Inferior parietal cortex (tissue), 1 donor: ENCODE data around the gene IQSEC1.

Experiments
- DNase-seq: peaks from one replicate; pipeline ENCODE4 v3.0.0-alpha.2; 2016; ENCODE audit errors: extremely low spot score

Gene IQSEC1

GRCh38 chr3:12954891-12955650 is 118.2 kb downstream of the IQSEC1 start:
- no peak for DNase-seq

- DNase-seq = no peak
These were observed 119.0 kb downstream of the IQSEC1 start for GRCh38 chr3:12954180-12954579.

GRCh38 chr3:12953201-12953995 is 119.8 kb downstream of the IQSEC1 start:
- no peak for DNase-seq

- DNase-seq = no peak
These were observed 120.7 kb downstream of the IQSEC1 start for GRCh38 chr3:12952343-12953200.

- DNase-seq = no peak
These were observed 124.1 kb downstream of the IQSEC1 start for GRCh38 chr3:12948891-12949711.

DNA sequence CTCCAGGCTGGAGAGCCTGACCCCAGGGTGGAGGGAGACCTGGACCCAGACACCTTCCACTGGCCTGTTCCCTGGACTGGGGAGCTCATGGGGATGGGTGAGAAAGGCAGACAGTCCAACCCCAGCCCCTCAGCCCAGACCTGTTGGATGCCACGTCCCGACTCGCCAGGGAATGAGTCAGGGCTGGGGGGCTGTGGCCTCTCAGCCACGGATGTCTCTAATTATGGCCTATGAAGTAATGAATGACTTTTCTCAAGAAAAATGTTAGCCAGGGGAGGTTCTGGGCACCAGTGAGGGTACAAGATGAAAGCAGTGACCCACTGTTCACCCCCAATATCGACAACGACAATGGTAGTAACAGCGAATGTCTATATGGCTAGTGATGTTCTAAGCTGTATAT is 124.9 kb downstream of the IQSEC1 start:
- no peak for DNase-seq

GRCh38 chr3:12947504-12948369 is 125.5 kb downstream of the IQSEC1 start:
- DNase-seq = no peak

DNA sequence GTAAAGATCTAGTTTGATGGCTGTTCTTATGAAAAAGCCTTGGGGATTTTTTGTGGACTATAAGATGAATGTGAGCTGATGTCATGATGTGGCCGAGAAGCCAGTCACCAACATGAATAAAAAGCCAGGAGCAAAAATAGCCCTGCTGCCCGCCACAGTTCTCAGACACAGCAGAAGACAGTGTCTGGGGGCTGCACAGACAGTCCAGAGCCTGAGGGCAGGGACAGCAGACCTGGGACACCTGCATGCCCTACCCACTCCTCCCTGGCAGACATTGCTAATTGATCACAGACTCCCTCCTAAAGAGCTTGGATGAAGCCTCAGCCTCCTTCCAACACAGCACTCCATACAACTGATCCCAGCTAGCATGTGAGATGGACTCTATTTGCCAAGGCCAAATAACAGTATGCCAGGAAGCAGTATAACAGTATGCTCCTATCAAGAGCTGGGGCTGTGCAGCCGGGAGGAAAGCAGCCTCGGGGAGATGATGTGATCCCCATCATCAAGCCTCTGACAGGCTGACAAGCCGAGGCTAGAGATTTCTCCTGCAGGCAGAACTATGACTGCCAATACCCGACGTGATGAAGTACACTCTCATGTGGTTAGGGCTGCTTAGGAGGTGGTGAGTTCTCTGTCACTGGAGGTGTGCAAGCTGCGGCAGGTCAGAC is 126.4 kb downstream of the IQSEC1 start:
- no peak for DNase-seq

DNA sequence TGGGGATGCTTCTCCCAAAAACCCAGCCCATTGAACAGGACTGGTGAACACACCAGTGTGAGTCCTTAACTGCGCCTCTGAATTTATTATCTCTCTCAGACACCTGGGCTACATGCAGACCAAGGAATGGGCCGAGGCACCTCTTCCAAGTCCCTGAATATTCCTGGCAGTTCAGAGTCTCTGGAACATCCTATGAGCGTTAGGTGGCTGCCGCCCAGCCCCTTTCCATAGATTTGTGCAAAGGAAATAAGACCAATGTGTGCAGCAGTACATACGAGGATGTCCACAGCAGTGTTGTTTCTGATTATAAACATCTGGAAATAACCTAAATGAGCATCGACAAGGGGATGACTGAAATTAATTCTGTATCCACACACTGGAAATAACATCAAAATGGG is 127.0 kb downstream of the IQSEC1 start:
- no peak for DNase-seq

DNA sequence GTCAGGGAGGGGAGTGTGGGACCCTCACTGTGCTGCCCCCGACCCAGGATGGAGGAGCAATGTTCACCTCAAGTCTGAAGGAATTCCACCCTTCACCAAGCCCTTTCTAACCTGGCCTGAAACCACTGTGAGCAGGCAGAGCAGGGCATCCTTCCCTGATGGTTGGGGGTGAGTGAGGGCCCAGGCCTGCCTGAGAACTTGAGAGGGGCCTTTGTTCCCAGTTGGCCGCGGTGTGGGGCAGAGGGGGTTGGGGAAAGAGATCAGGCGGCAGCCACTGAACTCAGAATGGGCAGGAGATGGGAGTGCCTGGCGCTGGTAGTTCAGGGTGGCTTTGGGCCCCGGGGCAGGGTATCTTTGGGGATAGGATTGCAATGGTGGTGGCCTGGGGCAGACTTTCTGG is 128.4 kb downstream of the IQSEC1 start:
- DNase-seq = no peak

- no peak for DNase-seq
These were observed 128.8 kb downstream of the IQSEC1 start for GRCh38 chr3:12944413-12944812.

GRCh38 chr3:12943124-12944021 is 129.9 kb downstream of the IQSEC1 start:
- no peak for DNase-seq

DNA sequence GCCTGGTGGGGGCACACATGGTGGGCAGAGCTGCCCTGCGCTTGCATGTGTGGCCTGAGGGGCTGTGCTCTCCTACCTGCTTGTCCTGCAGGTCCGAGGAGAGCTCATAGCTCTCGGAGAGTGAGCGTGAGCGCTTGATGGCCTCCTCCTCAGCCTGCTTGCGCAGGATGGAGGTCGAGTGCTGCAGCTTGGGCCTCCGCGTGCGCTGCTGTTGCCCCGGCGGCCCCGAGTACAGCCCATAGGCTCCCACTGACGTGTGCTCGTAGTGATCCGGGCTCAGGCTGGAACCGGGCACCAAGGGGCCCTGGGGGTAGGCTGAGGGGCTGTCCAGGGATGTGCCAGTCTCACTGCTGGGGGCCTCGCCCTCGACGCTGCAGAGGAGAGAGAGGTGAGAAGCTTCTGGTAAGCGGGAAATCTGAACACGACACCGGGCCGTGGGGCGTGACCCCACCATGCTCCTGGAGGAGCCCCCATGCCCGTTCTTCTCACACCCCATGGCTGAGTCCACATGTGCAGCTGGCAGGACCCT is 131.7 kb downstream of the IQSEC1 start:
- no peak for DNase-seq

- DNase-seq = no peak
These were observed 132.4 kb downstream of the IQSEC1 start for GRCh38 chr3:12940854-12941253.

- no peak for DNase-seq
These were observed 134.1 kb downstream of the IQSEC1 start for GRCh38 chr3:12939137-12939536.

DNA sequence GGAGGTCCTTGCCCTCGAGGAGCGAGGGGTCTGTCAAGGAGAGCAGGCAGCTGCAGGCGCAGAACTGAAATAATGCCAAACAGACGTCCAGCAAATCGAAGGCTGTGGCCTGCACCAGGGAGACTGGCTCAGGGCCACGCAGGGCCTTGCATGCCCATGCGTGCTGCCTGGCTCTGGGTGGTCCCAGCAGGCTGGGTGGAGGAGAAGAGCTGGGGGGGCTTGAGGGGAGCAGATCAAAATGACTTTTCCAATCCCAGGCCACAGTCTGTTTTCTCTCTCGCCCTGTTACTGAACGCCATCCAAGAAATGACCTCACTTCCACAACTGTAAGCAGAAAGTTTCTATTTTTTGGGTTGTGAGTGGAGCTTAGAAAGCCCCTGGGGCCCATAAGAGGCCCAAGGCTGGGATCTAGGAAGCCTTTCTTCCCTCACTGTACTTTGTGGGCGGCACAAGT is 134.9 kb downstream of the IQSEC1 start:
- DNase-seq = no peak

- no peak for DNase-seq
These were observed 137.1 kb downstream of the IQSEC1 start for GRCh38 chr3:12935861-12936830.
